Hepatocyte (in vitro differentiated cells): ENCODE measurements around the gene CHD5.

Experiments
- EZH2 ChIP-seq: fragments of 200-600 bp; sonication (generic); IDR thresholded peaks from 2 replicates; pipeline ENCODE4 v1.6.1; 2016; ENCODE audit warnings: antibody characterized with exemption, mild to moderate bottlenecking, borderline replicate concordance
- EZH2phosphoT487 ChIP-seq: fragments of 200-600 bp; sonication (generic); IDR thresholded peaks from one replicate; pipeline ENCODE4 v1.6.1; 2018; ENCODE audit warnings: antibody characterized with exemption, mild to moderate bottlenecking, low read depth, moderate library complexity; ENCODE audit not compliant: unreplicated experiment, severe bottlenecking
- TF ChIP-seq, protein P1 (sequence below): fragments of 200-600 bp; sonication (generic); IDR thresholded peaks from 2 replicates; pipeline ENCODE4 v1.5.1; 2016; ENCODE audit warnings: antibody characterized with exemption, mild to moderate bottlenecking; ENCODE audit not compliant: poor library complexity

DNA sequence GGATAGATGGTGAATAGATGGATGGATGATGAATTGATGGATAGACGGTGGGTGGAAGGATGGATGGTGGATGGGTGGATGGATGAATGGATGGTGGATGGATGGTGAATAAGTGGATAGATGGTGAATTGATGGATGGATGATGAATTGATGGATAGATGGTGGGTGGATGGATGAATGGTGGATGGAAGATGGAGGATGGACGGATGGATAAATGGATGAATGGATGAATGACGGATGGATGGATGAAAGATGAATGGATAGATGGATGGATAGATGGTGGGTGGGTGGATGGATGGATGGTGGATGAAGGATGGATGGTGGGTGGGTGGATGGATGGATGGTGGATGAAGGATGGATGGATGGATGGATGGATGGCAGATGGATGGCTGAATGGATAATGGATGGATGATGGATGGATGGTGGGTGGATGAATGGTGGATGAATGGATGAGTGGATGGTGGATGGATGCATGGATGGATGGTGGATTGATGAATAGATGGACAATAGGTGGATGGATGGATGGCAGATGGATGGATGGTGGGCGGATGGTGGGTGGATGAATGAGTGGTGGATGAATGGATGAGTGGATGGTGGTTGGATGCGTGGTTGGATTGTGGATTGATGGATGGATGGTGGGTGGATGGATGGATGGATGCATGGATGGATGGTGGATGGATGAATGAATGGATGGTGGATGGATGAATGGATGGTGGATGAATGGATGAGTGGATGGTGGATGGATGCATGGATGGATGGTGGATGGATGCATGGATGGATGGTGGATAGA is 5.3 kb downstream of the CHD5 start:
- TF ChIP-seq, protein P1, sequence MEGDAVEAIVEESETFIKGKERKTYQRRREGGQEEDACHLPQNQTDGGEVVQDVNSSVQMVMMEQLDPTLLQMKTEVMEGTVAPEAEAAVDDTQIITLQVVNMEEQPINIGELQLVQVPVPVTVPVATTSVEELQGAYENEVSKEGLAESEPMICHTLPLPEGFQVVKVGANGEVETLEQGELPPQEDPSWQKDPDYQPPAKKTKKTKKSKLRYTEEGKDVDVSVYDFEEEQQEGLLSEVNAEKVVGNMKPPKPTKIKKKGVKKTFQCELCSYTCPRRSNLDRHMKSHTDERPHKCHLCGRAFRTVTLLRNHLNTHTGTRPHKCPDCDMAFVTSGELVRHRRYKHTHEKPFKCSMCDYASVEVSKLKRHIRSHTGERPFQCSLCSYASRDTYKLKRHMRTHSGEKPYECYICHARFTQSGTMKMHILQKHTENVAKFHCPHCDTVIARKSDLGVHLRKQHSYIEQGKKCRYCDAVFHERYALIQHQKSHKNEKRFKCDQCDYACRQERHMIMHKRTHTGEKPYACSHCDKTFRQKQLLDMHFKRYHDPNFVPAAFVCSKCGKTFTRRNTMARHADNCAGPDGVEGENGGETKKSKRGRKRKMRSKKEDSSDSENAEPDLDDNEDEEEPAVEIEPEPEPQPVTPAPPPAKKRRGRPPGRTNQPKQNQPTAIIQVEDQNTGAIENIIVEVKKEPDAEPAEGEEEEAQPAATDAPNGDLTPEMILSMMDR = no peak
- no peak for TF ChIP-seq EZH2phosphoT487
- no peak for TF ChIP-seq EZH2
